ELF-1 (cell line): ENCODE results near the gene AGR2.

Experiments
- DNase-seq: peaks from one replicate; pipeline ENCODE4 v3.0.0-alpha.2; 2016; ENCODE audit warnings: low read depth, low spot score

AGR2 gene

DNA sequence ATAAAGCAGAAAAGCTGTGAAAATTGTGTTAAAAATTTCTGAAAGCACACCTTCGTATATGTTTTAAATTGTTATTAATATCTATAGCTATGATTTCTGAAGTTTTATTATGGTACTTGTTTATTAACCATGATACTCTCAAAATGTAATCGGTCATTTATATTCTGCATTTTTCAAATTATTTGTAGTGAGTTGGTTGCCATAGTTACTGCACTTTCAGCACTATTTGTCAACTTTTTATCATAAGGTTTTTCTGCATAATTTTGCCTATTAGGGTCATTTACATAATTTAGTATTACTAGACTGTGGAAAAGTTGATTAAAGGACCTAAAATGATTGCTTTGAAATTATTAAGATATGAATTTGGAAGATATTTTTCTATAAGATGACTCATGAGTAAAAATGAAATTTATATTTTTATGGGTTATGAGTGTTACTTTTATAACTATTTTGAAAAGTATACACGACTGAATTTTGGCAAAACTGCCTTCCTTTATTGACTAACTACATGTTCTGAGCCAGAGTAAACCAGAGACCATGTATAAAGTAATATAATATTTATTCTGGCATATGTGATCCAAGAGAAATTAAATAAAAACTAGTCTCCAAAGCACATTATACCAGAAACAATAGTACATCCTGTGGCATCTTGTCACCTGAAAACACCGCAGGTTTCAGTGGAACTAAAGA, 7.9 kb upstream of the AGR2 start:
- no peak for DNase-seq

DNA sequence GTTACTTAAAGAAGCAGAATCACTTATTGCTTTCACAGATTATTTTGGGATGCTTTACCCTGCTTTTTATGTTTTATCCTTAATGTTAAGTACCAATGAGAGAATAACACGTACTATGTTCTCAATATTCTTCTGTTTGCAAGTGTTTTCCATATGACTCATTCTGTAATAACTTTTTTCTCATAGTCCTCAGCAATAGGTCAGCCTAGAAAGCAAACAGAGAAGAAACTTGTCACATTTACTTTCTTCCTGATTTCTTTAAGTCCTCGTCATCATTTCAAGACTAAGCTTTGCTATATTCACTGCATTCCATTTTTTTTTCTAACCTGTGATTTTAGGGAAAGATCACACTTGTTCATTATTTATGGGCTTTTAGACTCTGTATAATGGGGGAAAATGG, 6.8 kb upstream of the AGR2 start:
- DNase-seq: no peak

DNA sequence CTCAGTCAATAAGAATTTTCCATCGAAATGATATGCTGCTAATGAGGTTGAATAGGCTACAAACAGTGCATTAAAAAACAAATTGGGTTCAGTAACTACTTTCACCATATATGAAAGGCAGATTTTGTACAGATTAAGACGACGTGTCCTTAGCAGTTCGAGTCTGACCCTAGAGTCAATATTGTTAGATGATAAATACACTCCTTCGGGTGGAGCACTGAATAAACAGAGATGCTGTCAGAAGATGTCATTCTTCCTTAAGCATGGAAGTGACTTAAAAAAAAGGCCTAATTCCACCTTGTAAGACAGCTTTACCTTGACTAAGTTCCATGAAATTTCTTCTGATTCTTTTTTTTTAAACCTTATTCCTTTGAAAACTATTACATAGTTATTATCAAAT, 5.8 kb upstream of the AGR2 start:
- DNase-seq: no peak

DNA sequence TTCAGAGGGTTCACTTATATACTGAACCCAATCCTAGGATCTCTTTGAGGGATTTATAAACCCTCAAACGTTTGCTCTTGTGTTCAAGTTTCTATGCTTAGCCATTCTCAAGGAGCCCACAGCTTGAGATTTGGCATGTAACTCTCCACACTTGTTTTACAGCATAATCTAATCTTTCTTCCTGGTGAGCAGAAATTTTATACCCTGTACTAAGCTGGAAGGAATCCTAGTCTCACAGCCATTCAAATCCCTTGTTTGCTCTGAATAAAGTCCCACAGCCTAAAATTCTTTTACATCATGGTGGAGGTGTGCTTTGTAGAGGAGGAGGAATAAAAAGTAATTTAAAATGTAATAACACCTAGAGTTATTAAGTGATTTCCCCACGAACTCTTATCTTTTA, 5.3 kb upstream of the AGR2 start:
- DNase-seq: no peak

DNA sequence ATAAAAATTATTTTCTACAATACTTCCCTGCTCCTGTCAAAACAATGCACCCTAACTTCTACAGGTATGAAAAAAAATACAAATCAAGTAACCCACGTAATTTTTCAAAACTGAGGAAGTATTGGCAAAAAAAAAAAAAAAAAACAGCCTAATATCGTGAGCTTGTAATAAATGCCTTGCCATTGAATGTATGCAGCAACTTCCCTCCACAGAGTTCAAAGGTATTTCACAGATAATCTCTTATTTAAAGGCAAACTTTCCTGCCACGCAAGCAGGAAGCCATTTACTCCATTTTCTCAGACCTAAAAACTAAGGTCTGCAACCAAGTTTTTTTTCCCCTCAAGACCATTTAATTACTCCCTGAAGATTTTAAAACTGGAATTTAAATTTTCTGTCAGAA, 642 bp upstream of the AGR2 start:
- no peak for DNase-seq

DNA sequence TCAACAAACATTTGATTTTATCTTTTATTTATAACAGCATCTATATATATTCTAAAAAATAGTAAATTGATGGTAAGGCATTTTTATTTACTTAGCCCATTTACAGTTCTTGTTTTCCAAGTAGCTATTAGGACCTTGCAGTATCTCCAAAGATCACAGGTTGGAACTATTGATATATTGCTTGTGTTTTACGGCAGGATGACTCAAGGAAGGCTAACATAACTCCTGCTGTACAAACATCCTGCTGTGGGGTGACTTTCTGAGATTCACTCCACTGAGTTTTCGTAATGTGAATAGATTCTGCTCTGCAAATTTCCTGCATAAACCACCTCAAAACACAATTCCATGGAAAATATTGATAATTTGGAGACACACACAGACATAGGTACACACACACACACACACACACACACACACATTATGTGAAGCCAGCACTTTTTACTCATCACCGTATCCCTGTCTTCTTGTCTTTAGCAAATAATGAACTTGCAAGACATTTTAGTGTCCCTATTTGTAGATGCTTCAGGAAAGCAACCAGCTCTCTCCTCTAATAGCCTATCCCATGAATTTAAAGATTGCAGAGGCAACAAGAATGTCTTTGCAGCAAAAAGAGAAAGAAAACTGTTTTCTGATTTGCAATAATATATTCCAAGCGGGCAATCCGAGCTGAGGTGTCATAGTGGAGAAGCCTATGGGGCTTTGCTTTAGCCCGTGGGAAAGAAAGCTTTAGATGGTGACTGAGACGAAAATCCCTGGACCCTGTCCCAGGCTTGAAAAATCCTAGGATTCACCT, 722 bp downstream of the AGR2 start:
- no peak for DNase-seq

DNA sequence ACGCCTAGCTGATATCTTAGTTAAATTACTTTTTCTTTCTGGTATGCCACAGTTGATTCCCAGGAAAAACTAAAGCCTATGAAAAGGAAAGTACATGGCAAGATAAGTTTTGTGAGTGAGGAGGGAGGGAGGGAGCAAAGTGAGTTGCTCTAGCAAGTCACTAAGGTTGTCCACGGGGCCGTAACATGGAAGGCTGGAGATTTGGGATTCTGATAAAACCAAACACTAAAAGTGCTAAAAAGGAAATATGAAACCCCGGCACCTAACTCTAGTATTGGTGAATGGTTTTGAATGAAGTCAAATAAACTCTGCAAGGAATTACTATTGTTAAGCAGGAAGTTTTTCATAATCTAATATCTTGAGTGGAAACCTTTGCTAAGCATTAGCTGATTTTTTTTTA, 1.7 kb downstream of the AGR2 start:
- no peak for DNase-seq

DNA sequence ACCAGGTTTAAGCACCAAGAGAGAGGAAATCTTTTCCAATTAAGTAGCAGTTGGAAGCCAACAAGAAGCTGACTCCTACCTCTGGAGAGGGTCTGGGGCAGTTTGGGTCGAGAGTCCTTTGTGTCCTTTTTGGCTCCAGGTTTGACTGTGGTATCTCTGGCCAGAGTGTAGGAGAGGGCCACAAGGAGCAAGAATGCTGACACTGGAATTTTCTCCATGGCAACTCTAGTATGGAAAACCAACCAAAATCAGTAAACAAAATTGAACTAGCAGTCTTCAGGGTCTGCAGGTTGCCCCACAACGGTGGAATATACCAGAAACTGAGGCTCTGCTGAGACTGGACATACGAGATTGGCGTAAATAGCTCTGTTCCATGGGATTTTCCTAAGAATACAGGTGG, 3.2 kb downstream of the AGR2 start:
- no peak for DNase-seq

DNA sequence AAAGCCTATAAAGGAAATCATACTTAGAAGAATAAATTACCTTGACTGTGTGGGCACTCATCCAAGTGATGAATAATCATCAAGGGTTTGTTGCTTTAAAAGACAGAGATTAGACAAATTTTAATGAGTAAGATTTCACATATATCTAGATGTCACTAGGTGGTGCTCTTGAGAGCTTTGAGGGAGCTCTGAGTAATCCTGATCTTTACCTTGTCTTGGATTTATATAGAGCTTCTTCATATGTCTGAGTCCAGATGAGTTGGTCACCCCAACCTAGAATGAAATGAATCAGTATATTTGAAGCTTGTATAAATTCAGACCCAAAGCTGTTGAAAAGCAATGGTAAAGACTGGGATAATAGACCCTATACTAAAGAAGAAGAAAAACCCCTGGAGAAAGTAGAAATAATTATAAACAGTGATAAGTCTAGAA, 3.7 kb downstream of the AGR2 start:
- no peak for DNase-seq

DNA sequence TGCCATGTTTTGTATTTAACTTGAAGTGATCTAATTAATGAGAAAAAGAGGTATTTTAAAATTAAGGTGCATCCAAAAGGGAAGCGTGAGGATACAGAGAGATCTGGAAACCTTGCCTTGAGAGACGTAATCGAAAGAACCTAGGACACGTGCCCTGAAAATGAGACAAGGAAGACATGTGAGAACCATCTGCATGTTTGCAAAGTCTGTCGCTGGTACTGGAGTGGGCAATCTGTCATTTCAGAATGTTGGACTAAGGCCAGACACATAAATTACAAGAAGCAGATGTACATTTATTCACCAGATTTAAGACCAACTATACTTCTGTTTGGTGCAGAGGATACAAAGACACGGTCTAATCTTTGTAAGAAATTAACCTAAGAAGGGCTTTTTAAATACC, 9.2 kb downstream of the AGR2 start:
- DNase-seq: no peak

DNA sequence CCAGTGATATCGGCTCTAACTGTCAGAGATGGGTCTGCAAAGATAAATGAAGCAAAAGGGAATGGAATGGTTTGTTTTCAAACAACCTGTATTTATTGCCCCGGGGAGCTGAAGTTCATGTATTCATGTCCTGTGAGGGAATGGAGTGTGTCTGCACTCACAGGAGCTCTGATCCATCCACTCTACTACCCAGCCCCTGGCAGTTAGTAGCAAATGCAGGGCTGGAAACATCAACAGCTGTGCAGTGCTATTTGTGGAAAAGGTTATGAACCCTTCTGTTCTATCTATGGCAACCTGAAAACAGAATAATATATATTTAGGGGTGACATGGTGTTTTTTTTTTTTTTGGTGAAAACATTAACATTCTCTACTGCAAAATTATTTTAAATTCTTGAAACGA, 9.8 kb downstream of the AGR2 start:
- no peak for DNase-seq

DNA sequence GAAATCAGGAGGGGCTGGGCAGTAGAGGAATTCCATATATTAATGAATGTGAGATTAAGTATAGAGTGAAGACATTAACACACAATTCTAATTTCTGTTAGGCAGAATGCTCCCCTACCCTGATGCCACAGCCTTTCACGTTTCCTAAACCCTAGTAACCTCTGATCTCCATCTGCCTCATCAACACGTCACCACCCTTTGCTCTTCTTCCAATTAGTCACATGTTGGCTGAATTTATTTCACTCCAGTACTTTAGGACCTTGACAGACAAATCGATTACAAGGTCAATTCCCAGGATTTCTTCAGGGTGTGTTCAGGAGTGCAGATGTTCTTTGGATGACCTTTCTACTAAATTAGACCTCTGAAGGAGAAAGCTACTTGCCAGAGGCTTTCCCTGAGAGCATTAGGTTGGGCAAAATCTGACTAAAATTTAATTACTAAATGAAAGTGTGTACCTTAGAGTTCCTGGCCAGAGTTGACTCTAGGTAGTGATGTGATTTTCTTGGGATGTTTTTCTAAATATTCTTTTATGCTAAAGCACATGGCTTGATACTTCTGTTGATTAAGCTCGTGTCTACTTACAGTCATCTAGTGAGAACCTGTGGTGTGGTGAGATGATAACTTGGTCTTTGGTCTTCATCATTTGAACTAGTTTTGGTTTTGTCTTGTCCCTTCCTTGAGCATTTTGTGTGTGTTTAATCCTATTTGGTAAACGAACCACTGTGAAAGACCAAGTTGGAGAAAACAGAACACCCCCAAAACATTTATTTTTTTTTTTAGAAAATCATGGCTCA, 12.7 kb downstream of the AGR2 start:
- no peak for DNase-seq

DNA sequence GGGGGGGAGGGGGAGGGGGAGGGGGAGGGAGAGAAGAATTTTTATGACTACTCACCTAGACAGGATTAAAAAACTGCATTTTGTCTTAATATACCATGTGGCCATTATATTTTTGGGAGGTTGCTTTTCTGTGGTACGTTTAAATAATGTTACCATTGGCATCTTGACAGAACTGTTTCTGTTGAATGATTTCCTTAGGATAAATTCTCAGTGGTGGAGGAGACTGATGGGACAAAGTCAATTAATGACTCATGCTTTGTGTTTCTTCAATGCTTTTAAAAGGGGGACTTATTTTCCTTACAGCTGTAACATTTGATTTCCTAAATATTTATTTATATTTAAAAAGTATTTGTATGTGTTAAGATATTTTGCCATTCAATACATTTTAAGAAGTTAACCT, 13.7 kb downstream of the AGR2 start:
- no peak for DNase-seq

DNA sequence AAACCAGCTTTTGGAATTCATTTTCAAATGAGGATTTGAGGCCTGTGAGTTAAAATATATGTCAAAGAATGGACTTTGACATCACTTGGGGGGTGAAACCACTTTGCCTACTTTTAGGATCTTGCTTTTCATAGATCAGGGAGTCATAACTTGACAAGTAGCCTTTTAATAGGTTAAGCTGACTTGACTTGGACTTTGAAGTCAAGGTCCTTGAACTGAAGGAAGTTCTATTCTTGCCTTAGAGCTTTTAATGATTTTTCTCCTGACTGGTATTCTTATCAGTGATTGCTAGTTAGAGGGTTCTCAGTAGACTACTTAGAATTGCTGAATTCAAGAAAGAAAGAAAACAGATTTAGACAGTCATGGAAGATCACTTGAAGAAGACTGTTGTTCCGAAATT, 17.7 kb downstream of the AGR2 start:
- no peak for DNase-seq

DNA sequence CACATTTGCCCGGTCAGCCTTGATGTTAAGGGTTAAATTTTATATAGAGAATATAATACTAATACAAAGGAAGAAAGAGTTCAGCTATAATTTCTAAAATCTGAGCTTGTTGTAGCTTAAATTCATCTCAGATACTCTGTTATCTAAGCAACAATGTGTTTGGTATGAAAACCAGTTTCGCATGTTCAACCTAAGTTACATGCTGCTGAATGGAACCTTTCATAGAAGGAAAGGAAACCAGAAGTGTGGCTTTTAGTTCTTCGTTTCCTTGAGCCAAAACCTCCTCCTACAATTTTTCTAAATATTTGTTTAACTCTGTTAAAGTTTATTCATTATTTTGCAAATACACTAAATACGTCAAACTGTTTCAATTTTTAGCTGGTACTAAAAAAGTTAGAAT, 18.5 kb downstream of the AGR2 start:
- no peak for DNase-seq

DNA sequence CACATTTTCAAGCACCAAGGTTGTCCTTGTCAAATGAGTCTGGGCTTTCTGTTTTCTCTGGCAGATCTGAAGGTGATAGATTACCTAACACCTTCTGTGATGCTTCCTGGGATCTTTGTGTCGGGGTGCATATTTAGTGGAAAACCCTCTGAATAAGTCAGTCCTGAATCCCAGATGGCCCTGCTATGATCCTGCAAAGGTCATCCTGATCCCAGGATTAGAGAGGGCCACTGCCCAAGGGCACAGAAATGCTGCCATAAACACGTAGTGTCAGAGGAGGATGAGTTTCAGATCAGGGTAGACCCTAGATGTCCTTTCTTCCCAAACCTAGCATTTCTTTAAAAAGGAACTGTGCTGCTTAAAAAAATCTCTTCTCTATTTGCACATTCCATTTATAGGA, 19.0 kb downstream of the AGR2 start:
- no peak for DNase-seq

DNA sequence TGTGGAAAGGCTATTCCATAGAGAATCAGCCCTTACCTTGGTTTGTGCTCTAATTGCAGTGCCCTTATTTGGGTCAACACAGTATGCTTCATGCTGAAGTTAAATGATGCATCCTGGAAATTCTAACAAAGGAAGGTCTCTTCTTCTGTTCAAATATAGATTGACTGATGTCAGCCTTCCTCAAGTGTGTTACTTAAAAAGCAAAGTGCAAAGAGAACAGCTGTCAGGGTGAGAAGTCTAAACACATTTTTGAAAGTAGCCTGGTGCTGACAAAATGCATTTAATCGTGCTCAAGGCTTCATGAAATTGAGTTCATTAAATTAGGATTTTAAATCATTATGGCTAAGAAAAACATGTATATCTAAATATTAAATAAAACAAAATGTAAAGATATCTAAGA, 19.5 kb downstream of the AGR2 start:
- DNase-seq: no peak

DNA sequence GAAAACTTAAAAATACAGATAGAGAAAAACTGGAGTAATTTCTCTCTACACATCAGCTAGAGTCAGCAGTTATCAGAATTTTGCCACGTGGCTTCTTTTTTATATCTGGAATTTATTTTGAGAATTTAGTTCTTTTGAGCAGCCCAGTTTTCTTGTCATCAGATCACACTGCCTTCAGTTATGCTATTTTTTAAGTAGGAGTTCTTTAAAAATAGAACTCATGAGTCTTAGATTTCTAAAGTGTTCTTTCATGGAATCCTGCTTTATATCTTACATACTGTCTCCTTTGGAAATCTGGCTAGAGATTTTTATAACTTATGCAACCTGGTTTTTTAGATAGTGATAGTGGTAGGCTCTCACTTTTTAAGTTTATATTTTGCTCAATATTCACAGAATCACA, 24.2 kb downstream of the AGR2 start:
- no peak for DNase-seq

DNA sequence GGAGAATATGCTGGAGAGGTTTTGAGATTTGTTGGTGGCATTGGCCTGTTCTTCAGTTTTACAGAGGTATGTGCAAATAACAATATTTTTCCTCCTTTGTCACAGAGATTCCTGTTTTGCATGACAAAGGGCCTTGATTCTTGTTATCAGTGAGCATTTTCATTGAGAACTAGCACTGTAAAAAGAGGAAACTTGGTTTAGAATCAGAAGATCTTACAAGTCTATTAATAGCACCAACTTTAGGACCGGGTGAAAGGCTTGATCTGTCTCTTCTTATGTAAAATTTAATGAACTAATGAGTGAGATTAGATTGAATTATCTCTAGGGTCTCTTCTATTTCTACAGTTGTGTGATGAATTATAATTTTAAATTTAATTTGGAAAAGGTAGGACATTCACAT, 25.7 kb downstream of the AGR2 start:
- no peak for DNase-seq

DNA sequence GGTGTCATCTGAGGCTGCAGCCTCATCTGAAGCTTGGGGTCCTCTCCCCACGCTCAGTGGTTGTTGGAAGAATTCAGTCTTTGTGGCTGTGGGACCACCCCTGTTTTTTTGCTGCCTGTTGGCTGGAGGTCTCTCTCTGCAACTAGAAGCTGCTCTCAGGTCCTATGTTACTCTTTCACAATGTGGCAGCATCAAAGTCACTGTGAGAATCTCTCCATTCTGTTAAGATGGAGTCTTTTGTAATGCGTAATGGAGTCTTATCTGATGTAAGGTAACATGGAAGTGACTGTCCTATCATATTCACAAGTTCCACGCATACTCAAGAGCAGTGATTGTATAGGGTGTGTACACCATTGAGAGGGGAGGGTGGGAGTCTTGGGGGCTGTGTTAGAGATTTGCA, 26.3 kb downstream of the AGR2 start:
- no peak for DNase-seq

DNA sequence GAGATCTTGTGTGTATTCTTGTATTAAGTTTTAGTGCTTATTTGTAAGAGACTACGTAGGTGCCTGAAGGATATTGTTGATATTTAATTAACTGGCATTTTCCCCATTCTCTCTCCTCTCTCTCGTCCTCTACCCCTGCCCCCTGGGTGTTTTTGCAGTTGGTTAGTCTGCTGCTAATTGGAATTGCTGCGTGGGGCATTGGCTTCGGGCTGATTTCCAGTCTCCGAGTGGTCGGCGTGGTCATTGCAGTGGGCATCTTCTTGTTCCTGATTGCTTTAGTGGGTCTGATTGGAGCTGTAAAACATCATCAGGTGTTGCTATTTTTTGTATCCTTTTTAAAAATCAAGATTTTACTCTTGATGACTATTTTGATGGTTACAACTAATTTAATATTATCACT, 28.7 kb downstream of the AGR2 start:
- peak; percentile 12 for DNase-seq

DNA sequence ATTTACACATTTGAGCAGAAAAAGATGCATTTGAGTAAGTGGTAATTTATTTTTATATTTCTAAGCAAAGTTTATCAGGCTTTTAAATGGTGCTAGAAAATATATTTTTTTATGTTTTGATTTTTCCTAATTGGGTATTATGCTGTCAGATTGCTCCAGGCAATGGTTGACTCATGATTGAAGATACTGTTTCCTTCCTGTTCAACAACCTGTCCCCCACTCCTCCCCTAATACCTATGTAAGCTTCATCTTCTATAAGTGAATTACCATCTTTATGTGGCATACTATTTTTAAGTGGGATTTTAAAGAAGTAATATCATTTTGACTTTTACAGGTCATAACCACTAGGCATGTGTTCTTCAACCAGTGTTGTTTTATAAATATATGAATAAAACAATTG, 29.8 kb downstream of the AGR2 start:
- DNase-seq: no peak

DNA sequence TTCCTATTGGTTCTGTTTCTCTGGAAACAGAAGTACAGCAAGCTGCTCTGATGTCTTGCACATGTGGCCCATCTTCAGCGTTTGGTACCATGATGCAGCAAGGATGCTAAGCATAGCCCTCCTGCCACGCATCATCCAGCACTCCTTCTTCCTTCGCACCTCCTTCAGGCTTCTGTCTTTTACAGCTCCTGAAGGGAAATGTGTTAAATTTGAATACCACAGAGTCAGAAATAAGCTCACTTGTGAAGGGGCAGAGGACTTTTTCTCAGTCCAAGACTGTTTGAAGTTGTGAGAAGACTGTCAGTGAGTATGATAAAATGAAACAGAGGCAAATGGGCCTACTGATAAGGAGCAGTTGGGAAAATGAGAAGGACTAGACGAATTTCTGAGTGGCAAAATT, 30.5 kb downstream of the AGR2 start:
- DNase-seq: no peak
